Memory B cell (primary cell): ENCODE data around the gene IFT20.

Experiments used
- ATAC-seq: fragments of 150-1000 bp; cut with Tn5 transposase; 2 replicates; pipeline ENCODE4 v1.10.0; 2021; ENCODE audit warnings: low read depth, mild to moderate bottlenecking, moderate library complexity
- DNase-seq, 2 donors: peaks; one replicate each; pipeline ENCODE4 v3.0.0; 2022; ENCODE audit warnings: low spot score in 2 of 2
- H3K27ac Mint-ChIP-seq: one replicate; pipeline ENCODE4 v1.8.0; 2022; ENCODE audit warnings: mild to moderate bottlenecking, moderate library complexity, mixed read lengths
- H3K27me3 Mint-ChIP-seq: one replicate; pipeline ENCODE4 v1.8.0; 2022; ENCODE audit warnings: mixed read lengths
- H3K36me3 Mint-ChIP-seq: one replicate; pipeline ENCODE4 v1.8.0; 2022; ENCODE audit warnings: mild to moderate bottlenecking, mixed read lengths
- H3K4me1 Mint-ChIP-seq: one replicate; pipeline ENCODE4 v1.8.0; 2022; ENCODE audit warnings: mixed read lengths
- H3K4me3 Mint-ChIP-seq: one replicate; pipeline ENCODE4 v1.8.0; 2022; ENCODE audit warnings: mild to moderate bottlenecking, moderate library complexity, mixed read lengths
- H3K9me3 Mint-ChIP-seq: one replicate; pipeline ENCODE4 v1.8.0; 2022; ENCODE audit warnings: mixed read lengths

IFT20 gene

DNA sequence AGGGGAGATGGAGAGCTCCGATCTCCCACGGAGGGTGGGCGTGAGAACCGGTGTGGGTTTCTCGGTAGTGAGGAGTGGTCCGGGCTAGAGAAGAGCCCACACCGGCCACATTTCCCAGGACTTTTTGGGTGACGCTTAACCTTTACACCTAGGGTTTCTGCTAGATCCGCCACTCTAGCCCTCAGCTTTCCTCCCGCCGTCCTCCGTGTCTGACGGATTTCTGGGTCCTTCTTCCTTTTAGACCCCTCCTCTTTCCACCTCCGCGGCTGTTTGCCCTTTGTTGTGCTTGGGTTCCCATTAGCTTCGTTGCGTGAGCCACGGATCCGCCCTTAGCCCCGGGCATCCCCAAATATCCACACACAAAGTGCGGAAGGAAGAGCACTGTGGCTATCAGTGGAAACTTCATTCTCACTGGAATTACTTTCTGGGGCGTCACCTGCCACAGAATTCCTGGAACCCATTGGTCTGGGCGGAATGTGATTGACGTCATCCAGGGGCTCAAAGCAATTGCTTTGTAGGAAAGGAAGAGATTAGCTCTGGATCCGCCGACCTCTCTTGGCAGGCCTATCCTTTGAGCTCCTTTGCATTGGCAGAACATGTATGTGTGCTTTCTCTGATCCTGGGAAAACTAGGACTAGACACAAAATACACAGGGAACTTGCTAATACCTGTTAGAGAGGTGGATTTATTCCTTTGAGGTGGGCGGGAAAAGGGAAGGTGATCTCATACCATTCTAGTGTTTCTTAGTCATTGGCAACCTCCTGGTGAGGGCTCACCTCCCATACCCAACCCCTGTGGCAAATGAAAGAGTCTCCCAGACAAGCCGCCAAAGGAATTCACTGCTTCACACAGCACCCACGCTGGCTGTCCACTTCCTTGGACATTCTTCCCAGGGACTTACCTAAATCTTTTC is 943 bp upstream of the IFT20 start:
- DNase-seq, result no peak
- ATAC-seq, result no peak
- no peaks in the 10 kb centered on the region for H3K9me3 Mint-ChIP-seq
- H3K4me3 Mint-ChIP-seq, result peak overlapping the region; percentile 91
- no peaks in the 10 kb centered on the region for H3K27me3 Mint-ChIP-seq
- H3K27ac Mint-ChIP-seq, result peak overlapping the region; percentile 98
- H3K36me3 Mint-ChIP-seq, result peaks cover 5% of the 10 kb centered on the region
- peaks cover 35% of the 10 kb centered on the region for H3K4me1 Mint-ChIP-seq

DNA sequence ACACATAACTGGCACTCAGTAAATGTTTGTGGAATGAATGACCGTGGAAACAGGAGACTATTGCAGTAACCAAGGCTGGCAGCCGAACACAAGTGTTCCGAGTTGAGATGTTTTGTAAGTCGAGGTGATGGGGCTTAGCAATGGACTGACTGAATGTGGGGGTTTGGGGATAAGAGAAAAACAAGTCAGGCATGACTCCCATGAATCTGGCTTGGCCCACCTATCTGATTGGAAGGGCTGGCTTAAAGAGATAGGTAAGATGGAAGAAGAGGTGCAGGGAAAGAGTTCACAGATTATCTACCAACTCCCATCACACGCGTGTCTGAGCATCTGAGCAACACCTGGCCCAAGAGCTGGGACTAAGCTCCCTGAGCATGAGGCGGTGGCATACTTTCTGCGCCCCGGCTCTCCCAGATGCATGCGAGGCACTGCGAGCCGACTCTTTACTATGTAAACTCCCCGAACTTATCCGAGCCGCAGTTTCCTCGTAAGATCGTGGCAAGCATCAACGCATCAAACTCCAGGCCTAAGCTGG is 539 bp downstream of the IFT20 start:
- H3K27ac Mint-ChIP-seq, result peak overlapping the region; percentile 98
- no peaks in the 10 kb centered on the region for H3K27me3 Mint-ChIP-seq
- peaks cover 5% of the 10 kb centered on the region for H3K36me3 Mint-ChIP-seq
- H3K4me3 Mint-ChIP-seq, result peak overlapping the region; percentile 91
- H3K4me1 Mint-ChIP-seq, result peaks cover 35% of the 10 kb centered on the region
- DNase-seq, result no peak
- H3K9me3 Mint-ChIP-seq, result no peaks in the 10 kb centered on the region
- no peak for ATAC-seq

DNA sequence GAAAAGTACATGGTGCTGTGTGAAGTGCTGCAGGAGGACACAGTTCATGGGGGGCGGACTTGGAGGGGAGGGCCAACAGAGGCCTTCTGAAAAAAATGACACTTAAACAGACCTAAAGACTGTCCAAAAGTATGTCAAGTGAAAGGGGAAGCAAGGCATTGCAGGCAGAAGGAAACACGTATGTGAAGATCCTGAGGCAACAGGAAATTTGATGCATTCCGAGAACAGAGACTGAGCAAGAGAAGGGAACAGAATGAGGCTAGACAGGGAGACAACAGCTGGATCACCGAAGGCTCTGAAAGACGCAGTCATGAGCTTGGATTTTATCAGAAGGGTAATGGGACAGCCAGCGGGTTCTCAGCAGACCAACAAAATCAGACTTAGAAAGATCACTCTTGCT is 1.1 kb downstream of the IFT20 start:
- no peak for DNase-seq
- no peaks in the 10 kb centered on the region for H3K9me3 Mint-ChIP-seq
- H3K4me1 Mint-ChIP-seq, result peaks cover 33% of the 10 kb centered on the region
- peak overlapping the region; percentile 91 for H3K4me3 Mint-ChIP-seq
- H3K27ac Mint-ChIP-seq, result peak overlapping the region; percentile 98
- ATAC-seq, result no peak
- peaks cover 5% of the 10 kb centered on the region for H3K36me3 Mint-ChIP-seq
- H3K27me3 Mint-ChIP-seq, result no peaks in the 10 kb centered on the region

DNA sequence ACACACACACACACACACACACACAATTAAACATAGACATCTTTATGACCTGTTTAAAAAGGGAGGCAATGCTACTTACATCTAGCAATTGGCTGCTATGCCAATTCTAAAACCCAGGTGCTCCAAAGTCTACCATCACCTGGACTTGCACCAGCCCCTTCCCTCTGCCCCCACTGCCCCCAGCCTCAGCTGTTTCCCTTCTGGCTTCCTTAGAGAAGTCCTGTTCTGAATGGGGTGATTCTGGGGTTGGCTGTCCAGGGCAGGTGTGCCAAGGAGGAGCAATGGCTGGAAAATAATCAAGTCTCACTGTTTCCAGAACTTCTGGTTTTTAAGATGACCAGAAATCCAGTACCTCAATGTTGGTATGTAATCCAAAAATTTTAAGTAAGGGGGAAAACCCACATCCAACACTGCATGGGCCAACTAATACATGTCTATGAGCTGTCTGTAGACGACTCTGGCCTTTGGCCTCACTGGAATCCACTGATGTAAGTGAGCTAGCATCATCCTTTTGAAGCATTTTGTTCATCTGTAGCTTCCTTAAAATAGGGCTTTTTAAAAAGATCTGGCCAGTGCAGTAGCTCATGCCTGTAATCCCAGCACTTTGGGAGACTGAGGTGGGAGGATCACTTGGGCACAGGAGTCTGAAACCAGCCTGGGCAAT is 2.1 kb downstream of the IFT20 start:
- H3K4me1 Mint-ChIP-seq, result peaks cover 30% of the 10 kb centered on the region
- no peaks in the 10 kb centered on the region for H3K9me3 Mint-ChIP-seq
- H3K36me3 Mint-ChIP-seq, result peaks cover 6% of the 10 kb centered on the region
- no peaks in the 10 kb centered on the region for H3K27me3 Mint-ChIP-seq
- DNase-seq (no peak), ATAC-seq (no peak)
- peak overlapping the region; percentile 91 for H3K4me3 Mint-ChIP-seq
- H3K27ac Mint-ChIP-seq, result peak overlapping the region; percentile 98

DNA sequence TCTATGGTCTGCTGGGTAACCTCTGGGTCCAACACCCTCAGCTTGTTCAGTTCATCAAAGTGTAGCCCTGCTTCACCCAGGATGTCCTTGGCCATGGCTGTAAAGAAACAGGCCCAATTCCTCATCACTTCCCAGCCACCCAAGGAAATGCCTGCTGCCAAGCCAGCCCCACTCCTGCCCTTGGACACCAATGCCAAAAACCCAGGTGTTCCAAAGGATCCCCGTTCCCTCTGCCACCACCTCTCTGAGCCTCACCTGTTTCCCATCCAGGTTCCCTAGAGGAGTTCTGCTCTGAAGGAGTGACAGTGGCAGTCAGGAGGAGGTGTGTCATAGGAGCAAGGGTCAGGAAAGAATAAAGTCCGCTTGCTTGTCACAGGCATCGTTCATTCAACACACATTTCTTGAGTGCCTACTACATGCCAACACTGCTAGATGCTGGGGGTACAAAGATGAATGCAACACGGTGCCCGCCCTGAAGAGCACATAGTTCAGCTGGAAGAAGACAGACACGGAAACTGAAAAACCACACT is 3.3 kb downstream of the IFT20 start:
- no peaks in the 10 kb centered on the region for H3K27me3 Mint-ChIP-seq
- no peaks in the 10 kb centered on the region for H3K9me3 Mint-ChIP-seq
- DNase-seq, result no peak
- H3K4me1 Mint-ChIP-seq, result peaks cover 21% of the 10 kb centered on the region
- H3K4me3 Mint-ChIP-seq, result no peak overlapping the region
- no peak for ATAC-seq
- no peak overlapping the region for H3K27ac Mint-ChIP-seq
- H3K36me3 Mint-ChIP-seq, result peaks cover 8% of the 10 kb centered on the region

DNA sequence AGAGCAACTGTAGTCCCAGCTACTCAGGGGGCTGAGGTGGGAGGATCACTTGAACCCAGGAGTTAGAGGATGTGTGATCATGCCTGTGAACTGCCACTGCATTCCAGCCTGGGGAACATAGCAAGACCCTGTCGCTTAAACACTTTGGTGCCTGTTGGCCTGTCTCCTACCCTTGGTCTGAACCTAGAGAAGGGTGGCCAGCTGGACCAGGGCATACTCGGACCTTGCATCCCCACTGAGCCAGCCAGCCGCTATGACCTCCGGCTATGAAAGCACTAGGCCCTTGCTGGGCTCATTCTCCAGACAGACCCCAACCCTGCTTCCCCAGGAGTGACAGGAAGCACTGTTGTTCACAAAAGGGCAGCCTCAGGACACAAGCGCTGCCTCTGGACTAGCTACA is 4.6 kb downstream of the IFT20 start:
- H3K4me1 Mint-ChIP-seq, result peaks cover 14% of the 10 kb centered on the region
- H3K27me3 Mint-ChIP-seq, result no peaks in the 10 kb centered on the region
- DNase-seq (no peak), ATAC-seq (no peak)
- H3K36me3 Mint-ChIP-seq, result peaks cover 10% of the 10 kb centered on the region
- no peak overlapping the region for H3K4me3 Mint-ChIP-seq
- H3K27ac Mint-ChIP-seq, result no peak overlapping the region
- no peaks in the 10 kb centered on the region for H3K9me3 Mint-ChIP-seq

DNA sequence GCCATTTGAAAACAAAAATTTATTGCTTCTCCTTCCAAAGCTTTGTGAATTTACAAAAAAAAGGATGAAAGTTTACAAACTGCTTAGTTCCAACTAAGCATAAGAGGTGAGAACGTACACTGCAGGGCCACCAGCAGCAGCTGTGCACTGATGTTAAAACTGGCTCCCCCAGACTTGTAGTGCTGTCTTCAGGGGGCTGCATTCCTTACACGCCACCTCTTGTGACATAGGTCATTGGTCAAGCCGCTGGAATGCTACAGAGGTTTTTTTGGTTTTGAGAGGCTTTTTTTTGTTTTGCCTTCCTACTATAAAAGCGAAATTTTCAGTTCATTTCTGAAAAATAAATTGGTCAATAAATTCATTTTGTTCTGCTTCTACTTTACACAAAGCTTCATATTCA is 6.9 kb downstream of the IFT20 start:
- DNase-seq, result no peak
- Mint-ChIP-seq H3K4me1 (peaks cover 2% of the 10 kb centered on the region), H3K36me3 (peaks cover 10% of the 10 kb centered on the region), H3K9me3 (no peaks in the 10 kb centered on the region), H3K27ac (no peak overlapping the region), H3K27me3 (no peaks in the 10 kb centered on the region), H3K4me3 (no peak overlapping the region)
- no peak for ATAC-seq

DNA sequence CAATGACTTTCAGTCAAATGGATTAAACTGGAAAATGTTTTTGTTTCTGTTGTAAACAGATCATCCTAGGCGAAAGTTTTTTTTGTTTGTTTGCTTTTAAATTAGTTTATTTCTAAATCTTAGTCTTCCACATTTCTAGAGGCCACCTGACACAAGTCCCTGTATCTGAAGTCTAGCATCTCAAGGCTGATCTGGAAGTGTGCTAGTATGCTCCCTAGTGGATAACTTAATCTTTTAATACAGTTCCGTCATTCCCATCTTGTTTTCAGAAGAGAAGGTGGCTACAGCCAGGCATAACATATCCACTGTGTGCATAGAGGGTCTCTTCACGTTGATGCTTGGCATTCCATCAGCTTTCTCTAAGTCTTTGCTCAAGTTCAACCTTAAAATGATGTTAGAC is 7.6 kb downstream of the IFT20 start:
- Mint-ChIP-seq H3K4me1 (peaks cover 2% of the 10 kb centered on the region), H3K27me3 (no peaks in the 10 kb centered on the region), H3K4me3 (no peak overlapping the region), H3K9me3 (no peaks in the 10 kb centered on the region), H3K36me3 (peaks cover 10% of the 10 kb centered on the region), H3K27ac (no peak overlapping the region)
- DNase-seq, result no peak
- ATAC-seq, result no peak

DNA sequence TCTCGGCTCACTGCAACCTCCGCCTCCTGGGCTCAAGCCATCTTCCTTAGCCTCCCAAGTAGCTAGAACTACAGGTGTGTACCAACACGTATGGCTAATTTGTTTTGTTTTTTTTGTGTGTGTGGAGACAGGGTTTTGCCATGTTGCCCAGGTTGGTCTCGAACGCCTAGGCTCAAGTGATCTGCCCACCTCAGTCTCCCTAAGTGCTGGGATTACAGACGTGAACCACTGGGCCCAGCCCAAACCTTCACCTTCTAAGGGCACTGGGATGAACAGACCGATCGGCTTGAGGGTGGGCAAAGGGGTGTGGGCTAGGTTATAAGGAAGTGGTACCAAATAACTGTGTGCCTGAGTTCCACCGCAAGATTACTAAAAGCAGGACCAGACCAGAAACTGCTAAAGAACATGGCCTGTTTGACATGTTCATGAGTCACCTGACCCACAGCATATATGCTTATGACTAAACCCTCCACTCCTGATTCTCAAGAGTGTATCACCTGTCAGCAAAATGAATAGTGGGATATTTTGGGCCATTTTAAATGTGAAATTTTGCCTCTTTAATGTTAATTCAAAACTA is 8.2 kb downstream of the IFT20 start:
- DNase-seq, result no peak
- Mint-ChIP-seq H3K9me3 (no peaks in the 10 kb centered on the region), H3K36me3 (peaks cover 8% of the 10 kb centered on the region), H3K27ac (no peak overlapping the region), H3K27me3 (no peaks in the 10 kb centered on the region), H3K4me1 (peaks cover under 1% of the 10 kb centered on the region), H3K4me3 (no peak overlapping the region)
- no peak for ATAC-seq

DNA sequence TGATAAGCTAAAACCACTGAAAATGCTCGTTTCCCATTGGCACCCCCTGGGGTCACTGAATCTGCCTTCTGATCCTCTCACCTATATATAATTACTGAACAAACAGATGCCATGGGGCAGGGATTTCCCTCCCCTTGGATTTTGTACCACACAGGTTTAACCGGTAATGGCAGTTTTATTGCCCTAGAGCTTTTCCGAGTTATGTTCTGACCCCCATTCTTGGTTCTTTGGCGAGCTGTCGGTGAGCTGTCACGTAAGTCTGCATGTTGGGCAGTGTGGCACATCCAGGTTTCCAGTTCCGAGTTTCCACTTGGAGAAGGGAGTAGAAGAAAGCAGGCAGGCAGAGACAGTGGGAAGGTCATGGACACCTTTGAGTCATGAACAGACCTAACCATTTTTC is 9.2 kb downstream of the IFT20 start:
- Mint-ChIP-seq H3K27ac (no peak overlapping the region), H3K9me3 (no peaks in the 10 kb centered on the region), H3K27me3 (no peaks in the 10 kb centered on the region), H3K36me3 (peaks cover 7% of the 10 kb centered on the region), H3K4me1 (no peaks in the 10 kb centered on the region), H3K4me3 (no peak overlapping the region)
- DNase-seq (no peak), ATAC-seq (no peak)

DNA sequence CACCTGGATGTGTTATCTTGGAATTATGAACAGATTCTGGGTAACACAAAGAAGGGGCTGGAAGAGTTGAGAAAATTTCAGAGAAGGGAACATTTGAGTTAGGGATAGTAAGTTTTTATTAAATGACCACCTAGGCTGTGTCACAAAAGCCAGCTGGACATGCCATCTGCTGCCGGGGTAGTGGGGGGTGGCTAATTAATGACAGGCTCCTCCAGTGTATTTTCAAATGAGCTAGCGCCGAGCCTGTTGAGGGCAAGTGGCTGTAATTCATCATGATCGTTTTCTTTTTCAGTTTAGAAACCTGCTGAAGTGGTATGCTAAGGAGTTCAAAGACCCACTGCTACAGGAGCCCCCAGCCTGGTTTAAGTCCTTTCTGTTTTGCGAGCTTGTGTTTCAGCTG is 10.1 kb downstream of the IFT20 start:
- Mint-ChIP-seq H3K9me3 (no peaks in the 10 kb centered on the region), H3K4me3 (no peak overlapping the region), H3K27me3 (no peaks in the 10 kb centered on the region), H3K36me3 (peaks cover 7% of the 10 kb centered on the region), H3K27ac (no peak overlapping the region), H3K4me1 (peaks cover 1% of the 10 kb centered on the region)
- no peak for ATAC-seq
- DNase-seq, result no peak

DNA sequence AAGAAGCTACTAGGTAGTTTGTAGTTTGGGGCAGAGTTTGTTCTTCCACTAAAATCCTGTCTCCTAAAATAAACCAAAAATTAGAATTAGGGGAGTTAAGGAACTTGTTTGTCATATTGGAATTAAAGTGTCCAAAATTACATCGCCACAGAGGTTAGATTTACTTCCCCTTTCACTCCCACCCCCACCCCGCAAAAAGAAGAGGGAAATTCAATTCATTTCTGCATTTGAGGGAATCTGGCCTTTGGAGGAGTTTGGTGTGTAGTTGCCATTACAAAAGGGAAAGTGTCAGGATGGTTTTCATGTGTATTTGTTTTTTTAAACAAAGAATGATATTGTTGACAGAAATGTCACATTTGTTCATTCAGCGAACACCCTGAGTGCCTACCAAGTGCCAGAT is 10.5 kb downstream of the IFT20 start:
- no peaks in the 10 kb centered on the region for H3K9me3 Mint-ChIP-seq
- ATAC-seq (no peak), DNase-seq (no peak)
- H3K4me3 Mint-ChIP-seq, result no peak overlapping the region
- H3K27ac Mint-ChIP-seq, result no peak overlapping the region
- H3K36me3 Mint-ChIP-seq, result peaks cover 7% of the 10 kb centered on the region
- H3K27me3 Mint-ChIP-seq, result no peaks in the 10 kb centered on the region
- H3K4me1 Mint-ChIP-seq, result peaks cover 5% of the 10 kb centered on the region

DNA sequence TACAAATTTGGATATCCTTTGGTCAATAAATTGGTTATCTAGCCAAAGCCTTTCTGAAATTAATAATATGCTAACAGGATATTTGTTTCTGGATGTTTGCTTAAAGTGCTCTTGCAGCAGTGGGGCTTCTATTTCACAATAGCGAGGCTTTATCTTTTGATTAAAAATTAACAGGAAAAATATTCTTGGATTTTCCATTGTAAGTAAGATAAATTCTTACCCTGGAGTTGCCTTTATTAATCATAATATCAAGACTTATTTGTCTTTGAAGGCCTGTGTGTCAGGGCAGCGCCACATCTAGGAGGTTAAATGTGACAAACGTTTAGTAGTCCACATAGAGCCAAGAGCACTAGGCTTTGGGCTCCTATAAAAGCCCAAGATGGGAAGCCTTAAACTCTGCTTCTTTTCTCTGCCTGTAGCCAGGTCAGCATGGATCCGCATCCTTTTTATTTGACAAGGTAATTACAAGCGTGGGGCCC is 11.0 kb downstream of the IFT20 start:
- ATAC-seq (no peak), DNase-seq (no peak)
- H3K9me3 Mint-ChIP-seq, result no peaks in the 10 kb centered on the region
- H3K4me3 Mint-ChIP-seq, result no peak overlapping the region
- H3K27me3 Mint-ChIP-seq, result no peaks in the 10 kb centered on the region
- peaks cover 7% of the 10 kb centered on the region for H3K36me3 Mint-ChIP-seq
- no peak overlapping the region for H3K27ac Mint-ChIP-seq
- H3K4me1 Mint-ChIP-seq, result peaks cover 8% of the 10 kb centered on the region
